ENCODE measurements around the gene ARHGAP24. TPM values are rescaled to one million over a fixed set of nuclear protein-coding genes. Genes with fewer than 3 reads are reported as not detected.

Gene ARHGAP24
- total and polyA plus RNA-seq, 2 of the 13 experiments (the other 11 are each of a cell fraction or from before 2014, with no cell fraction given), result 0.07 to 0.55 TPM

DNA sequence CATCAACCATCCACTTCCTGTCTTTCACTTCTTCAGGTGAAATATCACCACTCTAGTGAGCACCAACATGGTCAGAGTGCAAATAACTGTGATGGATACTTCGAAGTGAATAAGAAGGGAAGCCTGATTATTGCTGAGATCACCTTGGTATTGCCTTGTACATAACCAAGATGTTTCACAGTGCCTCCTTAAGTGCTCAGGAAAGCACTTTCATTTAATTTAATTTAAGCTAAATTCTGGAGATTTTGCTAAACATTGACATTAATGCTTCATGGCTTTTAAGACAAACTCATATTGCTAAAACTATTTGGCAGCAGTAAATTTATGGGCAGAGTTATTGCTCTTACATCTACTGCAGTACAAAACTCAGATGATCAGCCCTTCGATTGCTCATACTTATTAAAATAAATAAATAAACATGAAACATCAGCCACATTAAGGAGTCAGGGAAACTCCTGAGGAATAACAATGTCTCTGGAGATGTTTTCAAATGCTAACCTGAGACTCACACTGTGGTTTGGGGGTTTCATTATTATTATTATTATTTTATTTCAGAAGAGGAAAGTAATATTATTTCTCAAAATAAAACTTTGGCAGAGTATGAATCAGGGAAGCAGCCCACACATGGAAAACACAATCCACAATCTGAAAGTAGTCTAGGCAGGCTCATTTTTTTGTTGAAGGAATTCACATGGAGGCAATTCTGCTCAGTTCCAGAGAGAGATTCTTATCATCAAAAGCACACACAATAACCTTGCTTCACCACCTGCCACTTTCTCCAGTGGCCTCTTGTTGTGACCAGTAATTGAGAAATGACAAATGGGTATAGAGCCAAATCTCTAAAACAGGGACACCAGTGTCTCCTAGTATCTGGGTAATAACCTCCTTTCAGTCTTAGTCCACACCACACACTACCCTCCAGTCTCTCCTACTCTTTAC, 540.7 kb downstream of the ARHGAP24 start:
- Histone ChIP-seq H3K9ac (ENCODE audit: insufficient read depth, low read depth, low read length) (no peak overlapping the region), H2AFZ (ENCODE audit: low read length) (no peak overlapping the region), H3K9me3 (ENCODE audit: low read length) (no peaks in the 10 kb centered on the region), H3K4me3 (replicated peaks in 1 of 3; ENCODE audit: insufficient read depth in 1 of 3, low read depth in 2 of 3, low read length in 3 of 3) (no peak overlapping the region), H3K4me1 (ENCODE audit: insufficient read depth, low read length) (no peaks in the 10 kb centered on the region), H4K20me1 (ENCODE audit: insufficient read depth, low read length) (no peaks in the 10 kb centered on the region), H3K79me2 (ENCODE audit: insufficient read depth, low read length) (no peaks in the 10 kb centered on the region), H3K4me2 (ENCODE audit: low read depth, low read length) (no peak overlapping the region), H3K27me3 (ENCODE audit: control insufficient read depth in 1 of 2, insufficient read depth in 2 of 2, low read length in 2 of 2) (no peaks in the 10 kb centered on the region), H3K27ac (ENCODE audit: extremely low read length, insufficient read depth, low read length) (no peak overlapping the region), H3K36me3 (replicated peaks in 1 of 2; ENCODE audit: control insufficient read depth in 1 of 2, insufficient read depth in 2 of 2, low read length in 2 of 2) (no peaks in the 10 kb centered on the region)
- ChIA-PET CTCF (ENCODE audit: low intra/inter-chr PET ratio, low total read pairs) (no interaction called here), POLR2A (no interaction called here)
- in situ Hi-C loops (cut with HindIII; ENCODE audit: extremely low pct_ligation_motif_present, low pct_unique_long_range_greater_than_20kb), result no loop called here
- intact Hi-C loops (cut with micrococcal nuclease; ENCODE audit: unreplicated experiment), result no loop called here
- 0% methylated on average over 2 of the region's 2 CpGs for WGBS (ENCODE audit: low lambda C conversion rate)
- BruUV-seq (replicated peaks), result no TSS peak
- TF ChIP-seq SNAPC4 (CRISPR knock-in tag; IDR thresholded peaks at IDR 0.05), result no peak
- TF ChIP-seq ZNF703 (CRISPR knock-in tag; IDR thresholded peaks at IDR 0.05; ENCODE audit: borderline replicate concordance), result no peak
- TF ChIP-seq, protein P1, sequence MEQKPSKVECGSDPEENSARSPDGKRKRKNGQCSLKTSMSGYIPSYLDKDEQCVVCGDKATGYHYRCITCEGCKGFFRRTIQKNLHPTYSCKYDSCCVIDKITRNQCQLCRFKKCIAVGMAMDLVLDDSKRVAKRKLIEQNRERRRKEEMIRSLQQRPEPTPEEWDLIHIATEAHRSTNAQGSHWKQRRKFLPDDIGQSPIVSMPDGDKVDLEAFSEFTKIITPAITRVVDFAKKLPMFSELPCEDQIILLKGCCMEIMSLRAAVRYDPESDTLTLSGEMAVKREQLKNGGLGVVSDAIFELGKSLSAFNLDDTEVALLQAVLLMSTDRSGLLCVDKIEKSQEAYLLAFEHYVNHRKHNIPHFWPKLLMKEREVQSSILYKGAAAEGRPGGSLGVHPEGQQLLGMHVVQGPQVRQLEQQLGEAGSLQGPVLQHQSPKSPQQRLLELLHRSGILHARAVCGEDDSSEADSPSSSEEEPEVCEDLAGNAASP (CRISPR knock-in tag; IDR thresholded peaks at IDR 0.05; ENCODE audit: borderline replicate concordance), result no peak
- DNase-seq (ENCODE audit: low spot score) (no peak), FAIRE-seq (no peak), ATAC-seq (no peak)

Data from HepG2 (cell line).